Activated naive CD4-positive, alpha-beta T cell treated with anti-CD3 and anti-CD28 coated beads for 36 hours (primary cell): ENCODE data around the gene BRI3BP. TPM values are rescaled to one million over a fixed set of nuclear protein-coding genes. Genes with fewer than 3 reads are reported as not detected.
A peak's percentile ranks its signal among the peaks of the same experiment; 100 is the strongest.
"Not testable (repeated sequence)": the region's sequence is repeated elsewhere in the genome, so short reads cannot be mapped to it uniquely, and the experiment has no call there.

Experiments used
- CTCF ChIA-PET: fragments of 350-600 bp; sonication (Branson Sonifier 250); formaldehyde crosslinking; loops from one replicate; lab custom pipeline; 2021; ENCODE audit warnings: antibody characterized with exemption; lab: Charles Lee
- DNase-seq: peaks from one replicate; pipeline ENCODE4 v3.0.0-alpha.2; 2020
- H3K27ac Mint-ChIP-seq: one replicate; pipeline ENCODE4 v1.8.0; 2021; ENCODE audit warnings: mild to moderate bottlenecking, mixed read lengths
- H3K27me3 Mint-ChIP-seq: one replicate; pipeline ENCODE4 v1.8.0; 2021; ENCODE audit warnings: low read depth, mixed read lengths
- H3K36me3 Mint-ChIP-seq: one replicate; pipeline ENCODE4 v1.8.0; 2021; ENCODE audit warnings: low read depth, mixed read lengths
- H3K4me1 Mint-ChIP-seq: one replicate; pipeline ENCODE4 v1.8.0; 2021; ENCODE audit warnings: low read depth, mixed read lengths
- H3K4me3 Mint-ChIP-seq: one replicate; pipeline ENCODE4 v1.8.0; 2021; ENCODE audit warnings: mild to moderate bottlenecking, moderate library complexity, mixed read lengths
- H3K9me3 Mint-ChIP-seq: one replicate; pipeline ENCODE4 v1.8.0; 2021; ENCODE audit warnings: mixed read lengths
- intact Hi-C: fragments of 100-400 bp; cut with micrococcal nuclease; formaldehyde crosslinking; loops from one replicate; pipeline ENCODE4 v1.15.1; 2023
- total RNA-seq, 2 experiments: library from RNA; stranded (reverse); gene quantifications; one replicate each; pipeline ENCODE4 v1.2.3, GENCODE V29; 2021

The BRI3BP gene
- total RNA-seq, 2 experiments from 2014 or later = 19.4 to 19.6 TPM

GRCh38 chr12:125064492-125064891 lies 71.0 kb downstream of the BRI3BP start:
- peaks cover 11% of the 10 kb centered on the region for H3K4me1 Mint-ChIP-seq
- no peaks in the 10 kb centered on the region for H3K9me3 Mint-ChIP-seq
- no peaks in the 10 kb centered on the region for H3K36me3 Mint-ChIP-seq
- H3K4me3 Mint-ChIP-seq = peak overlapping the region; percentile 65
- H3K27me3 Mint-ChIP-seq = no peaks in the 10 kb centered on the region
- intact Hi-C loops = no loop called here
- no peak overlapping the region for H3K27ac Mint-ChIP-seq
- no peak for DNase-seq
- CTCF ChIA-PET = interaction anchor here (0.8 to 1.1 kb wide), 2 partner anchors 159 to 201 kb away, joined by 3 to 4 read pairs; partner anchors contain the start of gene SCARB1

- H3K9me3 Mint-ChIP-seq = no peaks in the 10 kb centered on the region
- CTCF ChIA-PET = interaction anchor here (0.8 to 1.1 kb wide), 2 partner anchors 159 to 201 kb away, joined by 3 to 4 read pairs; partner anchors contain the start of gene SCARB1
- H3K4me1 Mint-ChIP-seq = peaks cover 11% of the 10 kb centered on the region
- H3K27me3 Mint-ChIP-seq = no peaks in the 10 kb centered on the region
- peak within 1 kb of the TSS; percentile 78 for H3K4me3 Mint-ChIP-seq
- H3K27ac Mint-ChIP-seq = no peak within 1 kb of the TSS
- no peaks in the 10 kb centered on the region for H3K36me3 Mint-ChIP-seq
- intact Hi-C loops = loop anchor here (1.0 kb wide), 3 partner anchors 16 to 76 kb away; partner anchors contain the start of genes BRI3BP and DHX37
- peak; percentile 76 for DNase-seq
Measured at GRCh38 chr12:125065021-125065918, 71.8 kb downstream of the BRI3BP start, which contains the start of gene AACS. Gene AACS, plus strand, starts transcription at chr12:125065435. Its CDS starts 150 bp downstream, at chr12:125065585.

DNA sequence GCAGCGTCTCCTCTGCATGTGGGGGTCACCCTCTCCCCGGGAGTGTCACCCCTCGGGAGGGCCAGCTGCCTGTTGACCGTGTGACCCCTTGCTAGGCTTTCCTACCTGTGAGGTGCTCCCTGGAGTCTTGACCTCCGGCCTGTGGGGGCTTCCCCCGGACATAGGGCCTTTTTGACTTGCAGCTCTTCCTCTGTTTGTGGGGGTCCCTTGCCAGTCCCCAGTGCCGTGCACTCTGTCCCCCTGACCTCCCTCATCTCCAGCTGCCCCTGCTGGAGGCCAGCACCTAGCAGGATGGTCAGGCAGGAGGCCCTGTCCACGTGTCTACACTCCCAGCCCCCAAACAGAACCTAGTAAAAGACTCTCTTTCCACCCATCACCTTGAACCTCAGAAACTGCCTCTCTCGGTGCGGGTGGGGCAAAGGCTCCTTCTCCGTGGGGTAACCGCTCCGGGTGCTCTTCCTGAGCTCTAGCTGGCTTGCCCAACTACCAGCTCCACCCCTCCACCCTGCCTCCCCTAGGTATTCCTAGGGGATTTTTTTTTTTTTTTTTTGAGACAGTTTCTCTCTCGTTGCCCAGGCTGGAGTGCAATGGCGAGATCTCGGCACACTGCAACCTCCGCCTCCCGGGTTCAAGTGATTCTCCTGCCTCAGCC lies 72.6 kb downstream of the BRI3BP start:
- no peaks in the 10 kb centered on the region for H3K9me3 Mint-ChIP-seq
- H3K4me1 Mint-ChIP-seq = peaks cover 11% of the 10 kb centered on the region
- peak overlapping the region; percentile 78 for H3K4me3 Mint-ChIP-seq
- no peaks in the 10 kb centered on the region for H3K36me3 Mint-ChIP-seq
- DNase-seq = no peak
- H3K27me3 Mint-ChIP-seq = no peaks in the 10 kb centered on the region
- CTCF ChIA-PET = no interaction called here
- intact Hi-C loops = loop anchor here (1.0 kb wide), 3 partner anchors 17 to 77 kb away; partner anchors contain the start of genes BRI3BP and DHX37
- no peak overlapping the region for H3K27ac Mint-ChIP-seq

- H3K4me1 Mint-ChIP-seq = peaks cover 14% of the 10 kb centered on the region
- CTCF ChIA-PET = no interaction called here
- peaks cover 2% of the 10 kb centered on the region for H3K36me3 Mint-ChIP-seq
- H3K27me3 Mint-ChIP-seq = no peaks in the 10 kb centered on the region
- no peak for DNase-seq
- no peak overlapping the region for H3K4me3 Mint-ChIP-seq
- H3K27ac Mint-ChIP-seq = no peak overlapping the region
- intact Hi-C loops = no loop called here
- no peaks in the 10 kb centered on the region for H3K9me3 Mint-ChIP-seq
Measured at GRCh38 chr12:125068391-125068790, 74.9 kb downstream of the BRI3BP start.

GRCh38 chr12:125069616-125070015 lies 76.2 kb downstream of the BRI3BP start:
- H3K27ac Mint-ChIP-seq = no peak overlapping the region
- CTCF ChIA-PET = no interaction called here
- H3K9me3 Mint-ChIP-seq = no peaks in the 10 kb centered on the region
- no peak for DNase-seq
- peaks cover 14% of the 10 kb centered on the region for H3K4me1 Mint-ChIP-seq
- no peak overlapping the region for H3K4me3 Mint-ChIP-seq
- H3K27me3 Mint-ChIP-seq = no peaks in the 10 kb centered on the region
- peaks cover 2% of the 10 kb centered on the region for H3K36me3 Mint-ChIP-seq
- intact Hi-C loops = no loop called here

DNA sequence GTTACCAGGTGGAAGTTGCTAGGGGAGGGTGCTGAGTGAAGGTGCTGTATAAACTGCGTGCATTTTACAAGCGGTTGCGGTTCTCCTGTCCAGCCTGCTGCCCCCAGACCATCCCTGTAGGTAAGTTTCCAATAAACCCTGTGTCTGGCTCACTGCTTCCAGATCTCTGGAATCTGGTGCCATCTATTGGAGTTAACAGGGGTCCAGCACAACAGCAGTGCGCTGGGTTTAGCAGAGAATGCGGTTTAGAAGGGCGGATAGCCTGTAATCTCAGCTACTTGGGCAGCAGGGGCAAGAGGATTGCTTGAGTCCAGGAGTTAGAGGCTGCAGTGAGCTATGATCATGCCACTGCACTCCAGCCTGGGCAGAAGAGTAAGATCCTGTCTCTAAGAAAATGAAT lies 76.7 kb downstream of the BRI3BP start:
- Mint-ChIP-seq H3K4me1 (peaks cover 12% of the 10 kb centered on the region), H3K27me3 (no peaks in the 10 kb centered on the region), H3K4me3 (no peak overlapping the region), H3K27ac (no peak overlapping the region), H3K9me3 (no peaks in the 10 kb centered on the region), H3K36me3 (peaks cover 2% of the 10 kb centered on the region)
- CTCF ChIA-PET = no interaction called here
- DNase-seq = no peak
- intact Hi-C loops = no loop called here

GRCh38 chr12:125070661-125071390 lies 77.4 kb downstream of the BRI3BP start:
- intact Hi-C loops = no loop called here
- Mint-ChIP-seq H3K9me3 (no peaks in the 10 kb centered on the region), H3K27ac (no peak overlapping the region), H3K4me3 (no peak overlapping the region), H3K36me3 (peaks cover 2% of the 10 kb centered on the region), H3K27me3 (no peaks in the 10 kb centered on the region), H3K4me1 (peaks cover 12% of the 10 kb centered on the region)
- DNase-seq = no peak
- CTCF ChIA-PET = no interaction called here

DNA sequence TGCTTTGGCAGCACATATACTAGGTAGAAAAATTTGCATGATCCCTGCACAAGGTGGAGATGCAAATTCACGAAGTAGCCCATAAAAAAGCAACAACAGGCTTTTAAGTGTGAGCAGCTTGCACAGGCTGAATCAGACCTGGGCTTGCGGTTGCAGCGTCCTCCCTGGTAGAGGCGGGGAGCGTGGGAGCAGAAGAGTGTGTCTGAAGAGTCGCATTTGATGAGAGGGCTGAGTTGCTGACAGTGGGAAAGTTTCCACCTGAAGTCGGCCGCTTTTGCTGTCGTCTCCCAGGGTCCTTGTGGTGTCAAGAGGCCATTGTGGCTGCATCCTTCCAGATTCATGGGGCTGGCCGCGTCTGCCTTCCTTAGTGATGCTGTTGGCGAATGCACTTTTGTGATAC lies 78.0 kb downstream of the BRI3BP start:
- DNase-seq = no peak
- H3K27ac Mint-ChIP-seq = no peak overlapping the region
- intact Hi-C loops = no loop called here
- peaks cover 9% of the 10 kb centered on the region for H3K4me1 Mint-ChIP-seq
- no peaks in the 10 kb centered on the region for H3K9me3 Mint-ChIP-seq
- H3K27me3 Mint-ChIP-seq = no peaks in the 10 kb centered on the region
- H3K4me3 Mint-ChIP-seq = no peak overlapping the region
- CTCF ChIA-PET = interaction anchor here (0.7 kb wide), 1 partner anchor 185 kb away, joined by 3 read pairs; no protein-coding TSS in a partner anchor
- H3K36me3 Mint-ChIP-seq = peaks cover 8% of the 10 kb centered on the region

GRCh38 chr12:125072496-125072895 lies 79.1 kb downstream of the BRI3BP start:
- H3K9me3 Mint-ChIP-seq = no peaks in the 10 kb centered on the region
- peaks cover 2% of the 10 kb centered on the region for H3K4me1 Mint-ChIP-seq
- no peaks in the 10 kb centered on the region for H3K27me3 Mint-ChIP-seq
- CTCF ChIA-PET = interaction anchor here (0.7 kb wide), 1 partner anchor 111 kb away, joined by 3 read pairs; no protein-coding TSS in a partner anchor
- peaks cover 10% of the 10 kb centered on the region for H3K36me3 Mint-ChIP-seq
- DNase-seq = no peak
- H3K27ac Mint-ChIP-seq = no peak overlapping the region
- no peak overlapping the region for H3K4me3 Mint-ChIP-seq
- intact Hi-C loops = no loop called here

- H3K27me3 Mint-ChIP-seq, DNase-seq, H3K4me3 Mint-ChIP-seq, H3K4me1 Mint-ChIP-seq, intact Hi-C loops, H3K9me3 Mint-ChIP-seq, CTCF ChIA-PET, H3K27ac Mint-ChIP-seq: not testable (repeated sequence)
- H3K36me3 Mint-ChIP-seq = peaks cover 11% of the 10 kb centered on the region
Measured at GRCh38 chr12:125074294-125074693, 80.8 kb downstream of the BRI3BP start.

GRCh38 chr12:125076103-125076502 lies 82.7 kb downstream of the BRI3BP start:
- Mint-ChIP-seq H3K27ac (no peak overlapping the region), H3K4me1 (peaks cover 2% of the 10 kb centered on the region), H3K36me3 (peaks cover 11% of the 10 kb centered on the region), H3K9me3 (no peaks in the 10 kb centered on the region), H3K27me3 (no peaks in the 10 kb centered on the region), H3K4me3 (no peak overlapping the region)
- intact Hi-C loops = no loop called here
- CTCF ChIA-PET = interaction anchor here (0.6 kb wide), 1 partner anchor 14 kb away, joined by 5 read pairs; no protein-coding TSS in a partner anchor
- no peak for DNase-seq

- intact Hi-C loops = no loop called here
- H3K4me1 Mint-ChIP-seq = no peaks in the 10 kb centered on the region
- H3K27ac Mint-ChIP-seq = no peak overlapping the region
- DNase-seq = no peak
- no peak overlapping the region for H3K4me3 Mint-ChIP-seq
- CTCF ChIA-PET = interaction anchor here (0.7 kb wide), 1 partner anchor 263 kb away, joined by 3 read pairs; no protein-coding TSS in a partner anchor
- H3K27me3 Mint-ChIP-seq = no peaks in the 10 kb centered on the region
- H3K36me3 Mint-ChIP-seq = peaks cover 9% of the 10 kb centered on the region
- no peaks in the 10 kb centered on the region for H3K9me3 Mint-ChIP-seq
Measured at GRCh38 chr12:125079084-125079483, 85.6 kb downstream of the BRI3BP start.
